MV-4-11 (cell line): Measurements from ENCODE around the gene PCP2.

ENCODE experiments used
- DNase-seq: peaks from one replicate; lab custom pipeline; 2025; lab: John Stamatoyannopoulos, UW

PCP2 gene

GRCh38 chr19:7633698-7634097 is at the start of gene PCP2:
Gene PCP2 (minus strand): TSS chr19:7633719. CDS start chr19:7633457, 262 bp downstream.
- DNase-seq = no peak

GRCh38 chr19:7682175-7682855 is 48.8 kb upstream of the PCP2 start:
- DNase-seq = no peak

- peak; percentile 98 for DNase-seq
These were observed 48.0 kb upstream of the PCP2 start for GRCh38 chr19:7681340-7682174.

GRCh38 chr19:7680606-7681339 is 47.3 kb upstream of the PCP2 start, which contains the start of gene TRAPPC5:
Gene TRAPPC5 (plus strand): TSS chr19:7680833. CDS start chr19:7682254, 1,421 bp downstream.
- DNase-seq = peak; percentile 88

GRCh38 chr19:7679771-7680605 is 46.5 kb upstream of the PCP2 start:
- no peak for DNase-seq

GRCh38 chr19:7678971-7679751 is 45.6 kb upstream of the PCP2 start:
- peak; percentile 85 for DNase-seq

- DNase-seq = no peak
These were observed 44.3 kb upstream of the PCP2 start for GRCh38 chr19:7677669-7678311.

GRCh38 chr19:7676854-7677253 is 43.3 kb upstream of the PCP2 start, which contains the start of gene MCEMP1:
Gene MCEMP1 (plus strand): TSS chr19:7677090. CDS start chr19:7677121, 31 bp downstream.
- peak; percentile 72 for DNase-seq

- peak; percentile 96 for DNase-seq
These were observed 42.9 kb upstream of the PCP2 start for GRCh38 chr19:7676376-7676775.

- DNase-seq = peak; percentile 100
These were observed 40.8 kb upstream of the PCP2 start for GRCh38 chr19:7674010-7675005.

GRCh38 chr19:7672522-7672921 is 39.0 kb upstream of the PCP2 start:
- DNase-seq = no peak

GRCh38 chr19:7670790-7671189 is 37.3 kb upstream of the PCP2 start:
- DNase-seq = no peak

- DNase-seq = peak; percentile 64
These were observed 36.7 kb upstream of the PCP2 start for GRCh38 chr19:7670150-7670783.

- no peak for DNase-seq
These were observed 36.1 kb upstream of the PCP2 start for GRCh38 chr19:7669641-7670040.

- no peak for DNase-seq
These were observed 35.3 kb upstream of the PCP2 start, which contains the start of gene RETN for GRCh38 chr19:7668842-7669241. Gene RETN (plus strand): TSS chr19:7669049. CDS start chr19:7669327, 278 bp downstream.

GRCh38 chr19:7665076-7665475 is 31.6 kb upstream of the PCP2 start:
- no peak for DNase-seq

- no peak for DNase-seq
These were observed 30.2 kb upstream of the PCP2 start for GRCh38 chr19:7663706-7664105.

- DNase-seq = no peak
These were observed 29.1 kb upstream of the PCP2 start for GRCh38 chr19:7662657-7663056.
